Embryonic facial prominence (tissue), 1 donor: Measurements from ENCODE around the gene ZNF845.
"Not testable (repeated sequence)": the region's sequence is repeated elsewhere in the genome, so short reads cannot be mapped to it uniquely, and the experiment has no call there.

Experiments used
- DNase-seq: peaks from one replicate; pipeline ENCODE4 v3.0.0-alpha.2; 2016; ENCODE audit errors: extremely low spot score

ZNF845 gene

GRCh38 chr19:53381376-53381775, 47.8 kb downstream of the ZNF845 start:
- no peak for DNase-seq

DNA sequence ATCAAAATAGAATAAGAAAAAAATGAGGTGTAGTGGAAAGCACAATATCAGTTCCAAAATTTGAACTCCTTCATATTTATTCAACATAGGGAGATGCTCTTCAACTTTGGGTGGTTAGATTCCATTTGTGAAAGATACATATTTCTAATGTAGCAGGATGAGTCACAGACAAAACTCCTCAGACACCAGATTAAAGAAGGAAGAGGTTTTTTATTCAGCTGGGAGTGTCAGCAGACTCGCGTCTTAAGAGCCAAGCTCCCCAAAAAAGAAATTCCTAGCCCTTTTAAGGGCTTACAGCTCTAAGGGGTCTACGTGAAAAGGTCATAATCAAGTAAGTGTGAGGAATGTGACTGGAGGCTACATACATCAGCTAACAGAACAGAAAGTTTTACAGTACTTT, 54.6 kb downstream of the ZNF845 start:
- DNase-seq, result no peak

DNA sequence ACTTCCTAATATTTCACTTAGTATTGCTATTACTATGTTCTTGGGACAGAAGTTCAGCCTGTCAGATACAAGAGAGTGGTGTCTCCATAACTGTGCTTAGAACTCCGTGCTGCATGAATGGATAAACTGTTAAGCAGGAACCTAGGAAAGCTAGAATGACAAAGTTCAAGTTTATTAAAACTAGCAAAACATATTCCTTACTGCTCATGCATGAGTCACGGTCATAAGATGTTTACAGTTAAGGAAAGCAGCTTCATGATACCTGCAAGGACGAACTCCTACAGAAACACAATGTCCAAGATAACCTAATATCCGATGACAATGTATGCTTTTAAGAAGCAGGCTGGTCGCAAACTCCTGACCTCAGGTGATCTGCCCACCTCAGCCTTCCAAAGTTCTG, 55.4 kb downstream of the ZNF845 start:
- DNase-seq, result no peak

GRCh38 chr19:53389571-53389970, 56.0 kb downstream of the ZNF845 start:
- no peak for DNase-seq

DNA sequence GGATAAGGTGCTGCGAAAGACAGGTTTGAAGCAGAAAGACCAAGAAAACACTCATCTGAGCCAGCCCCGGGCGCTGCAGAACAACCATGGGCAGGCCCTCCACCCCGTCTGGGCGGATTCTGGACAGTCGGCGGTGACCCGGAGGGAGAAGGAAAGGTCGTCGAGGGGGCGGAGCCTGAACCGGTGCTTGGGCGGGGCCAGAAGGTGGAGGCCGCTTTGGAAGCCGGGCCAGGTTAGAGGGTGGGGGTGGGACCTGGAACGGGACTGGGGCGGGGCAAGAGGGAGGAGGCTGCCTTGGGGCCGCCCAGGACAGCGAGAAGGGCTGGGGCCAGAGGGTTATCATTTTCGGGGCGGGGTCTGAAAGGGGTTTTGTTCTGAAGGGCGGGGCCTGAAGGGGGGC, 56.4 kb downstream of the ZNF845 start:
- DNase-seq, result no peak

DNA sequence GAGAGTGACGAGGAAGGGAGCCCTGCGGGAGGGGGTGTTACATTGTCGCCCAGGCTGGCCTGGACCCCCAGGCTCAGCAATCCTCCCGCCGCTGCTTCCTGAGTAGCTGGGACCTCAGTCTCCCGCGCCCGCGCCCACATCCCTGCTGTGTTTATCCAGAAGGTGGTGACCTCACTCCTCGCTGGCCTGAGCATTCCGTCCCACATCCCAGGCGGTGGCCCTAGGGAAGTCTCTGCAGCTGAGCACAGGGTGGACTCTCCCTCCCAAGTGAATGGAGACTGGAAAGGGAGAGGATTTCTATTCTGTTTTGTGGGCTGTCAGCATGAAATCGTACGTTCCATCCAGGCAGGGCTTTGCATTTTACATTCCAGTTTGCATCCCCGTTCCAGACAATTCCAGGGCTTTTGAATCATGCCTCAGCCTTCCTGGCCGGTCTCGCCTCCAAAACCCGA, 61.0 kb downstream of the ZNF845 start:
- no peak for DNase-seq

DNA sequence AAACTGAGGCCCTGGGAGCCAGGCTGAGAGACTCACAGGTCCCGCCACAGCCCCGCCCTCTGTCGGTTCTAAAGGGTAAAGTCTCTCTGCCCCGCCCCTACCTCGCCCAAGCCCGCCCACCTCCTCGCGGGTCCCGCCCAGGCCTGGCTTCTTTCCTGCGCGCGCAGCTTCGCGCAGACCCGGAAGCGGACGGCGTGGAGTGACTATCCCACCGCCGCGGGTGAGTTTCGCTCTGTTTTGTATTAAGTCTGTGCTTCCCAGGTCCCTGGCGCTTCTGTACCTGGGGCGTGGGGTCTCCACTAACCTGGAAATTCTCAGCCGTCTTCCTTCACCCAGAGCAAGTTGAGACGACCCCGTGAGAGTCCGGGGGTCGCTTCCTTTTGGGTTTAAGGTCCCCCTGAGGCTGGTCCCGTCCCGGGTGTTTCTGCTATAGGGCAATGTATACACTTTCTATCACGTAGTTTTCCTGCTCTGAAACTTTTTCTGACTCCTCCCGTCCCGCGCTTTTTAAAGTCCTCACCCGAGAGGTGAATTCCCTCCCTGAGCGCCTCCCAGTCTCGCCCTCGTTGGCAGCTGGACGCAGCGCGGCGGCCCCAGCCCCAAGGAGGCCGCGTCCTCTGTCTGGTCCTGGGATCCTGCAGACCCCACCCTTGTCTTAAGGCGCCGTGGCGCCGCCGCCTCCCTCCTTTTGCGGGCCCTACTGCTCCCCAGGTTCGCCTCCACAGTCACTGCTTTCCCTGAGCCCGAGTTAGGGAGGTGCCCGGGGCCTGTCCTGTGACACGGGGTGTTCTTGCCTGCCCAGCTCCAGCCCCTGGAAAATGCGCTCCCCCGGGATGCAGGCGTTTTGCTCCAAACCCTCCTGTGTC, 61.7 kb downstream of the ZNF845 start, which contains the start of gene ZNF765:
Gene ZNF765 (plus strand): TSS at position 176 of the 866 bp plus-strand sequence. CDS start 2,867 bp downstream, outside the sequence.
- DNase-seq, result peak; percentile 80

DNA sequence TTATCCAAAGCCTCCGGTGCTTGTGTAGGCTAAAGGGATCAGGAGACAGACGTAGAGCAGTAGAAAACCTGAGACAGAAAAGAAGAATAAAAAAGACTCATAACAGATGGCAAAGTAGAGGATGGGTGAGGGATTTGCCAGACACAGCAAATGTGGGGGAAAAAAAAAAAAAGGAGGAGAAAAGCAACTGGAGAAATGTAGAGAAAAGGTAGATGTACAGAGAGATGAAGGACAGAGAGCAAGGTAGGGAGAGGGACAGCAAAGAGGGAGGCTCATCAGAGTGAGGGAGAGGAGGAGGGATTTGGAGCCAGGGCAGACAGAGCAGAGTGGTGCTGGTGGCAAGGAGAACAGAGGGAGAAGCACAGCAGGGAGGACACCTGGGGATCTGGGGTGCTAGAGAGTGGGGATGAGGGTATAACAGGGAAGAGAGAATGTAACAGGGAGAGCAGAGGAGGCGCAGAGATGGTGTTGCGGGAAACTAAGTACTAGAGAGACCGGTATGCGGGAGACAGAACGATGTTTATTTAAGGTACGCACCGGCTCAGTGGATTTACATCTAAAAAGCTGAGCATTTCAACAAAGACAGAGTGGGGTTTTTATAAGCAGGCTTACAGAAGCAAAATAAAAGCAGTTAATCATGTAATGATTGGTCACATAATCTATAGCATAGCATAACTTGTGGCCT, 62.4 kb downstream of the ZNF845 start:
- DNase-seq, result not testable (repeated sequence)

- DNase-seq, result no peak
Measured at GRCh38 chr19:53396525-53396868, 62.9 kb downstream of the ZNF845 start.

- not testable (repeated sequence) for DNase-seq
Measured at GRCh38 chr19:53397918-53398317, 64.4 kb downstream of the ZNF845 start.
